NCI-H524 (cell line): ENCODE data around the gene USP17L20.
"Not testable (repeated sequence)": the region's sequence is repeated elsewhere in the genome, so short reads cannot be mapped to it uniquely, and the experiment has no call there.

Experiments used
- DNase-seq, 2 experiments: peaks; one replicate each; lab custom pipeline; 2025; lab: John Stamatoyannopoulos, UW

The USP17L20 gene

GRCh38 chr4:9257824-9258223, at the start of gene USP17L20:
Gene USP17L20 (plus strand): TSS chr4:9258124. CDS start chr4:9258124, 0 bp downstream.
- DNase-seq, result not testable (repeated sequence)

- not testable (repeated sequence) for DNase-seq
These were observed 47.6 kb upstream of the USP17L20 start, which contains the start of gene USP17L10 for GRCh38 chr4:9210357-9210756. Gene USP17L10 (plus strand): TSS chr4:9210657. CDS start chr4:9210657, 0 bp downstream.

GRCh38 chr4:9214701-9215100, 43.2 kb upstream of the USP17L20 start:
- DNase-seq, result not testable (repeated sequence)

- DNase-seq, result not testable (repeated sequence)
These were observed 42.8 kb upstream of the USP17L20 start, which contains the start of gene USP17L11 for GRCh38 chr4:9215105-9215504. Gene USP17L11 (plus strand): TSS chr4:9215405. CDS start chr4:9215405, 0 bp downstream.

GRCh38 chr4:9219852-9220251, 38.1 kb upstream of the USP17L20 start, which contains the start of gene USP17L12:
Gene USP17L12 (plus strand): TSS chr4:9220152. CDS start chr4:9220152, 0 bp downstream.
- not testable (repeated sequence) for DNase-seq

- not testable (repeated sequence) for DNase-seq
These were observed 33.3 kb upstream of the USP17L20 start, which contains the start of gene USP17L13 for GRCh38 chr4:9224596-9224995. Gene USP17L13 (plus strand): TSS chr4:9224896. CDS start chr4:9224896, 0 bp downstream.

- not testable (repeated sequence) for DNase-seq
These were observed 27.7 kb upstream of the USP17L20 start for GRCh38 chr4:9230249-9230648.

GRCh38 chr4:9234085-9234484, 23.8 kb upstream of the USP17L20 start, which contains the start of gene USP17L15:
Gene USP17L15 (plus strand): TSS chr4:9234385. CDS start chr4:9234385, 0 bp downstream.
- not testable (repeated sequence) for DNase-seq

GRCh38 chr4:9238461-9238860, 19.5 kb upstream of the USP17L20 start:
- DNase-seq, result not testable (repeated sequence)

- DNase-seq, result not testable (repeated sequence)
These were observed 14.3 kb upstream of the USP17L20 start, which contains the start of gene USP17L17 for GRCh38 chr4:9243579-9243978. Gene USP17L17 (plus strand): TSS chr4:9243879. CDS start chr4:9243879, 0 bp downstream.

- DNase-seq, result not testable (repeated sequence)
These were observed 9.8 kb upstream of the USP17L20 start, which contains the start of gene USP17L18 for GRCh38 chr4:9247953-9248680. Gene USP17L18 (plus strand): TSS chr4:9248630. CDS start chr4:9248630, 0 bp downstream.

- not testable (repeated sequence) for DNase-seq
These were observed 4.8 kb upstream of the USP17L20 start, which contains the start of gene USP17L19 for GRCh38 chr4:9253078-9253477. Gene USP17L19 (plus strand): TSS chr4:9253378. CDS start chr4:9253378, 0 bp downstream.

- not testable (repeated sequence) for DNase-seq
These were observed 4.6 kb downstream of the USP17L20 start, which contains the start of gene USP17L21 for GRCh38 chr4:9262572-9262971. Gene USP17L21 (plus strand): TSS chr4:9262872. CDS start chr4:9262872, 0 bp downstream.

GRCh38 chr4:9267319-9267718, 9.4 kb downstream of the USP17L20 start, which contains the start of gene USP17L22:
Gene USP17L22 (plus strand): TSS chr4:9267619. CDS start chr4:9267619, 0 bp downstream.
- DNase-seq, result not testable (repeated sequence)

- not testable (repeated sequence) for DNase-seq
These were observed 13.8 kb downstream of the USP17L20 start for GRCh38 chr4:9271719-9272118.
